PFSK-1 (cell line): Measurements from ENCODE around the gene PCDHB4. TPM values are rescaled to one million over a fixed set of nuclear protein-coding genes. Genes with fewer than 3 reads are reported as not detected.

Experiments used
- FOXP2 ChIP-seq: optimal IDR thresholded peaks from 2 replicates; pipeline ENCODE3; 2011; ENCODE audit warnings: borderline replicate concordance, control low read depth, inconsistent platforms; ENCODE audit not compliant: insufficient read depth; ENCODE audit errors: extremely low read length, extremely low read depth
- POLR2AphosphoS5 ChIP-seq: IDR thresholded peaks from 2 replicates; pipeline ENCODE4 v1.6.1; 2012; ENCODE audit warnings: low read depth, mild to moderate bottlenecking, control low read depth, low read length, moderate library complexity
- SIN3A ChIP-seq: IDR thresholded peaks from 2 replicates; pipeline ENCODE4 v1.6.1; 2012; ENCODE audit warnings: mild to moderate bottlenecking, low read length, moderate library complexity, borderline replicate concordance; ENCODE audit not compliant: insufficient read depth
- TAF1 ChIP-seq: IDR thresholded peaks from 2 replicates; pipeline ENCODE4 v1.6.1; 2012; ENCODE audit warnings: low read length, control low read depth, borderline replicate concordance; ENCODE audit not compliant: insufficient read depth
- polyA plus RNA-seq: library from polyadenylated mRNA; unstranded; fragments of >200 nt; gene quantifications from one replicate; pipeline ENCODE4 v1.2.1, GENCODE V29; 2012; ENCODE audit warnings: low read depth, missing spikeins; ENCODE audit not compliant: insufficient read length
- TF ChIP-seq, protein P1 (sequence below), 2 experiments: IDR thresholded peaks; 2 replicates each; pipeline versions ENCODE4 v1.6.1 to v1.8.0; 2011 to 2012; ENCODE audit warnings: low read depth in 2 of 2, low read length in 2 of 2, control low read depth in 1 of 2, inconsistent platforms in 1 of 2, mild to moderate bottlenecking in 1 of 2, moderate library complexity in 1 of 2; ENCODE audit not compliant: insufficient read depth in 1 of 2

PCDHB4 gene
- 0.24 TPM for polyA plus RNA-seq

DNA sequence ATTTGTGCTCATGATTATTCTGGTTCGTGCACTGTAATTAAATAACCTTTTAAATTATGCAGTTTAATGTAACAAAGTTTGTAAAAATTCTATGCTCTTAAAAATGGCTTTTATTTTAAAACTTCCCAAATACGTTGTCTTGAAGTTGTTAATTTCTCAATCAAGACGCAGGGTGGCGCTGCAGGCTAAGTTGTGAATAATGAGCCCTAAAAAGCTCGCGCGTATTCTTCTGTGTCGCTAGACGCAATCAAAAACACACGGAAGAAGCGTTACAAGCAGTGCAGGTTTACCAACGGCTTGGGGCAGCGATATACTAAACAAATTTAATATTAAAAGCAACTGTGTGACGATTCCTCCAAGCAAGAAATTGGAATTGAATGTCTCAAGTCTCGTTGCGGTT lies at the start of gene PCDHB4:
Gene PCDHB4 (plus strand): TSS at position 256 of the 400 bp plus-strand sequence. CDS start 181 bp downstream, outside the sequence.
- TF ChIP-seq, protein P1, sequence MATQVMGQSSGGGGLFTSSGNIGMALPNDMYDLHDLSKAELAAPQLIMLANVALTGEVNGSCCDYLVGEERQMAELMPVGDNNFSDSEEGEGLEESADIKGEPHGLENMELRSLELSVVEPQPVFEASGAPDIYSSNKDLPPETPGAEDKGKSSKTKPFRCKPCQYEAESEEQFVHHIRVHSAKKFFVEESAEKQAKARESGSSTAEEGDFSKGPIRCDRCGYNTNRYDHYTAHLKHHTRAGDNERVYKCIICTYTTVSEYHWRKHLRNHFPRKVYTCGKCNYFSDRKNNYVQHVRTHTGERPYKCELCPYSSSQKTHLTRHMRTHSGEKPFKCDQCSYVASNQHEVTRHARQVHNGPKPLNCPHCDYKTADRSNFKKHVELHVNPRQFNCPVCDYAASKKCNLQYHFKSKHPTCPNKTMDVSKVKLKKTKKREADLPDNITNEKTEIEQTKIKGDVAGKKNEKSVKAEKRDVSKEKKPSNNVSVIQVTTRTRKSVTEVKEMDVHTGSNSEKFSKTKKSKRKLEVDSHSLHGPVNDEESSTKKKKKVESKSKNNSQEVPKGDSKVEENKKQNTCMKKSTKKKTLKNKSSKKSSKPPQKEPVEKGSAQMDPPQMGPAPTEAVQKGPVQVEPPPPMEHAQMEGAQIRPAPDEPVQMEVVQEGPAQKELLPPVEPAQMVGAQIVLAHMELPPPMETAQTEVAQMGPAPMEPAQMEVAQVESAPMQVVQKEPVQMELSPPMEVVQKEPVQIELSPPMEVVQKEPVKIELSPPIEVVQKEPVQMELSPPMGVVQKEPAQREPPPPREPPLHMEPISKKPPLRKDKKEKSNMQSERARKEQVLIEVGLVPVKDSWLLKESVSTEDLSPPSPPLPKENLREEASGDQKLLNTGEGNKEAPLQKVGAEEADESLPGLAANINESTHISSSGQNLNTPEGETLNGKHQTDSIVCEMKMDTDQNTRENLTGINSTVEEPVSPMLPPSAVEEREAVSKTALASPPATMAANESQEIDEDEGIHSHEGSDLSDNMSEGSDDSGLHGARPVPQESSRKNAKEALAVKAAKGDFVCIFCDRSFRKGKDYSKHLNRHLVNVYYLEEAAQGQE (IDR thresholded peaks at IDR 0.05; ENCODE audit: insufficient read depth in 1 of 2, low read depth in 2 of 2, low read length in 2 of 2) = no peak
- TF ChIP-seq TAF1 (no peak), SIN3A (no peak), POLR2AphosphoS5 (no peak), FOXP2 (no peak)

DNA sequence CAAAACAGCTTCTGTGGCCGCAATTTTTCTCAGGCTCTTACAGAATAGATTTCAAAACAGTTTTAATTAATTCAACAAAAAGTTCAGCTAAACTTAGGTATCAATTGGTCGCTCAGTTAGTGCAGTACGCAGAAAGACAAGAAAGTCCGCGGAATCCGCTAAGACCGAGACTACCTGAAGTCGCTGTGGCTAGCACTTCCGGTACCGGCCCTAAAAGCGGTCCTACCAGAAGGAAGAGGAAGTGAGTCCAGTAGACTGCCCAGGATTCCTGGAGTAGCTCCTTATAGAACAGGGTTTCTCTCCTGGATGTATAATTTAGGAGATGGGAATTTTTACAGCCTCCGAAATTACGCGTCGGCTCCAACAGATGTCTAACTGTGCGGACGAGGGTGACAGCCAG lies 43.8 kb upstream of the PCDHB4 start:
- no peak for TF ChIP-seq POLR2AphosphoS5

DNA sequence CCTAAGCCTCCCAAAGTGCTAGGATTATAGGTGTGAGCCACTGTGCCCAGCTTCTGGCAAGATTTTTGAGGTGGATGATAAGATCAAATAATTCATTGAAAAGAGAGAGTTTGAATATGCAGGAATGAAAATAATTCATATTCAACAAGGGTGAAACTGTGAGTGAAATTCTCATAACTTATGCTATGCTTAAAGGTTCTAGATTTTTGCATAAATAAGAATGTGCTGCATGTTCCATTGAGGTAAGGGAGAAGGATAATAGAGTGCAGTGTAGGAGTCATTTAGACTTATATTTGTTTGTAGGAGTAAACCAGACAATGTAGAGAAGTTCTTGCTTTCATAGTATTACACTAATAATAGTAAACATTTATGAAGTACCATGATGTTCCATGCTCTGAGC lies 39.4 kb upstream of the PCDHB4 start:
- TF ChIP-seq SIN3A (no peak), POLR2AphosphoS5 (no peak), TAF1 (no peak), FOXP2 (no peak)
- TF ChIP-seq, protein P1 (IDR thresholded peaks at IDR 0.05; ENCODE audit: insufficient read depth in 1 of 2, low read depth in 2 of 2, low read length in 2 of 2) = no peak

GRCh38 chr5:141084487-141084989 lies 37.1 kb upstream of the PCDHB4 start:
- TF ChIP-seq TAF1 = no peak
- no peak for TF ChIP-seq FOXP2
- no peak; the same call in 1 of the 2 replicates for TF ChIP-seq POLR2AphosphoS5
- no peak for TF ChIP-seq SIN3A
- TF ChIP-seq, protein P1 (IDR thresholded peaks at IDR 0.05; ENCODE audit: insufficient read depth in 1 of 2, low read depth in 2 of 2, low read length in 2 of 2) = no peak

GRCh38 chr5:141094481-141095262 lies 26.9 kb upstream of the PCDHB4 start, which contains the start of gene PCDHB2:
Gene PCDHB2 (plus strand): TSS chr5:141094615. CDS start chr5:141094791, 176 bp downstream.
- TF ChIP-seq, protein P1 (IDR thresholded peaks at IDR 0.05; ENCODE audit: insufficient read depth in 1 of 2, low read depth in 2 of 2, low read length in 2 of 2) = no peak
- peak; percentile 61; the same call in 1 of the 2 replicates for TF ChIP-seq POLR2AphosphoS5
- no peak for TF ChIP-seq SIN3A
- TF ChIP-seq TAF1 = no peak
- no peak for TF ChIP-seq FOXP2
